A673 (cell line): ENCODE data around the gene NEAT1.

Source experiments
- EZH2 ChIP-seq: fragments of 200-600 bp; sonication (generic); IDR thresholded peaks from 2 replicates; pipeline ENCODE4 v1.6.1; 2017; ENCODE audit warnings: borderline replicate concordance, low read depth, mild to moderate bottlenecking, mixed read lengths, antibody characterized with exemption, low read length; ENCODE audit not compliant: poor library complexity, severe bottlenecking
- TF ChIP-seq, protein P1 (sequence below): fragments of 300-800, 200-600 bp; sonication (generic); conservative IDR thresholded peaks from 2 replicates; pipeline ENCODE4 v1.5.1; 2017; ENCODE audit warnings: low read depth, mild to moderate bottlenecking, antibody characterized with exemption, low read length, moderate library complexity, mixed read lengths

DNA sequence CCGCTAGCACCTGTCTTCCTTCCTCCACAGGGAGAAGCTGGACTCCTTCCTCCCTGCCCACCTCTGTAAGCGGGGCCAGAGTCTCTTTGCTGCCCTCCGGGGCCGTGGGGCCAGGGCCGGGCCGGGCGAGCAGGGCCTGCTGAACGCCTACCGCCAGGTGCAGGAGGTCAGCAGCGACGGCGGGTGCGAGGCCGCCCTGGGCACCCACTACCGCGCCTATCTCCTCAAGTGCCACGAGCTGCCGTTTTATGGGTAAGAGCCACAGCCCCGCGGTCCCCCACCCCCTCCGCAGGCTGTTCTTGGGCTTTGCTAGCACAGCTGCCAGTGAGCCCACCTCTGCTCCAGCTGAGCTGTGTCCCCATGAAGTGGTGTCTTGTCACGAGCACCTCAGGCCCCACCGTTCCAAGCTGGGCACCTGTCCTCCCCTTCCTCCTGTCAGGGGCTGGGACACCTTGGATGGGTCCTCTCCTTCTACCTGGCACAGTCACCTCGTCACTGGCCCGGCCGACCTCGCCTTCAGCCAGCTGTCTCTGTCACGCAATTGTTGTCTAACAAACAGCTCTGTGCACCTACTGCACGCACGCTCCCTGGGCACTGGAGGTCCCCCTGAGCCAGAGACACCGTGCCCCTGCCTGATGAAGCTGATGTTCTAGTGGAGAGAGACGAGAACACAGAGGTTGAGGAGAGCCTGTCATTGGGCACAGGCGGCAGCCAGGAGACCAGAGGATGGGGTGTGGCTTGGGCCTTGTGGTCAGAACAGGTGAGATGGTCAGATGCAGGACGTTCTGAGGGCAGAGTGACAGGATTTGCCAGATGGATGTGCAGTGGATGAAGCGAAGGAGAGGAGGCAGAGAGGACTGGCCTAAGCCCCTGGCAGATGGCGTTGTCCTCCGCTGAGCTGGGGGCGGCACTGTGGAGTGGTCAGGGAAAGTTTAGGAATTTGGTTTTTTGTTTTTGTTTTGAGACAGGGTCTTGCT is 25.5 kb upstream of the NEAT1 start:
- TF ChIP-seq, protein P1, sequence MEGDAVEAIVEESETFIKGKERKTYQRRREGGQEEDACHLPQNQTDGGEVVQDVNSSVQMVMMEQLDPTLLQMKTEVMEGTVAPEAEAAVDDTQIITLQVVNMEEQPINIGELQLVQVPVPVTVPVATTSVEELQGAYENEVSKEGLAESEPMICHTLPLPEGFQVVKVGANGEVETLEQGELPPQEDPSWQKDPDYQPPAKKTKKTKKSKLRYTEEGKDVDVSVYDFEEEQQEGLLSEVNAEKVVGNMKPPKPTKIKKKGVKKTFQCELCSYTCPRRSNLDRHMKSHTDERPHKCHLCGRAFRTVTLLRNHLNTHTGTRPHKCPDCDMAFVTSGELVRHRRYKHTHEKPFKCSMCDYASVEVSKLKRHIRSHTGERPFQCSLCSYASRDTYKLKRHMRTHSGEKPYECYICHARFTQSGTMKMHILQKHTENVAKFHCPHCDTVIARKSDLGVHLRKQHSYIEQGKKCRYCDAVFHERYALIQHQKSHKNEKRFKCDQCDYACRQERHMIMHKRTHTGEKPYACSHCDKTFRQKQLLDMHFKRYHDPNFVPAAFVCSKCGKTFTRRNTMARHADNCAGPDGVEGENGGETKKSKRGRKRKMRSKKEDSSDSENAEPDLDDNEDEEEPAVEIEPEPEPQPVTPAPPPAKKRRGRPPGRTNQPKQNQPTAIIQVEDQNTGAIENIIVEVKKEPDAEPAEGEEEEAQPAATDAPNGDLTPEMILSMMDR, result no peak
- TF ChIP-seq EZH2, result no peak
